Measurements from ENCODE around the gene MARCOL.

GRCh38 chr5:148224117-148224742 lies 14.1 kb upstream of the MARCOL start:
- TF ChIP-seq EZH2 (IDR thresholded peaks at IDR 0.05; ENCODE audit: low read length, missing control alignments): no peak
- TF ChIP-seq CTCF (conservative IDR thresholded peaks at IDR 0.05 in 1 of 2, IDR thresholded peaks at IDR 0.05 in 1 of 2; ENCODE audit: low read depth in 1 of 2, low read length in 2 of 2): no peak

Measured in fibroblast of lung (primary cell).